ENCODE data around the gene METTL24.

The METTL24 gene

GRCh38 chr6:110394409-110394808 is 36.3 kb upstream of the METTL24 start:
- no peak for TF ChIP-seq CTCF (IDR thresholded peaks at IDR 0.05)

- TF ChIP-seq CTCF (IDR thresholded peaks at IDR 0.05), result no peak
Measured at GRCh38 chr6:110392727-110393126, 34.6 kb upstream of the METTL24 start.

GRCh38 chr6:110390404-110390803 is 32.3 kb upstream of the METTL24 start:
- no peak for TF ChIP-seq CTCF (IDR thresholded peaks at IDR 0.05)

GRCh38 chr6:110389689-110390382 is 31.7 kb upstream of the METTL24 start:
- no peak for TF ChIP-seq CTCF (IDR thresholded peaks at IDR 0.05)

GRCh38 chr6:110387986-110388385 is 29.8 kb upstream of the METTL24 start:
- TF ChIP-seq CTCF (IDR thresholded peaks at IDR 0.05), result no peak

- no peak for TF ChIP-seq CTCF (IDR thresholded peaks at IDR 0.05)
Measured at GRCh38 chr6:110385458-110385863, 27.3 kb upstream of the METTL24 start.

- TF ChIP-seq CTCF (IDR thresholded peaks at IDR 0.05), result no peak
Measured at GRCh38 chr6:110378552-110378951, 20.4 kb upstream of the METTL24 start.

GRCh38 chr6:110369066-110369465 is 10.9 kb upstream of the METTL24 start:
- TF ChIP-seq CTCF (IDR thresholded peaks at IDR 0.05), result no peak

All from LNCAP (cell line).